Measurements from ENCODE around the gene UBIAD1.

UBIAD1 gene

GRCh38 chr1:11330411-11330810, 57.4 kb downstream of the UBIAD1 start:
- WGBS (ENCODE audit: insufficient coverage, insufficient read length) = no CpG with 5 or more reads among the region's 4 CpGs
- Histone ChIP-seq H3K36me3 (ENCODE audit: control insufficient read depth, insufficient read depth, low read length) (no peaks in the 10 kb centered on the region), H3K27me3 (ENCODE audit: control insufficient read depth, insufficient read depth, low read length) (no peaks in the 10 kb centered on the region), H3K9me3 (ENCODE audit: control insufficient read depth, insufficient read depth, low read length) (no peaks in the 10 kb centered on the region), H3K27ac (ENCODE audit: low read length) (no peak overlapping the region), H3K4me1 (ENCODE audit: control insufficient read depth, insufficient read depth, low read length) (no peaks in the 10 kb centered on the region), H3K4me3 (ENCODE audit: low read length) (no peak overlapping the region)
- DNase-seq (ENCODE audit: low read depth, low spot score) = no peak

GRCh38 chr1:11331036-11331944, 58.3 kb downstream of the UBIAD1 start:
- H3K4me3 ChIP-seq (ENCODE audit: low read length) = no peak overlapping the region

GRCh38 chr1:11331945-11332546, 59.0 kb downstream of the UBIAD1 start:
- no peak for DNase-seq (ENCODE audit: low read depth, low spot score)
- no peak overlapping the region for H3K27ac ChIP-seq (ENCODE audit: low read length)
- H3K9me3 ChIP-seq (ENCODE audit: control insufficient read depth, insufficient read depth, low read length) = no peaks in the 10 kb centered on the region
- no peaks in the 10 kb centered on the region for H3K36me3 ChIP-seq (ENCODE audit: control insufficient read depth, insufficient read depth, low read length)
- WGBS (ENCODE audit: insufficient coverage, insufficient read length) = 100% methylated on average over 3 of the region's 13 CpGs
- no peaks in the 10 kb centered on the region for H3K4me1 ChIP-seq (ENCODE audit: control insufficient read depth, insufficient read depth, low read length)
- H3K27me3 ChIP-seq (ENCODE audit: control insufficient read depth, insufficient read depth, low read length) = no peaks in the 10 kb centered on the region
- H3K4me3 ChIP-seq (ENCODE audit: low read length) = no peak overlapping the region

More at GRCh38 chr1:11331036-11331944, 58.3 kb downstream of the UBIAD1 start:
- DNase-seq (ENCODE audit: low read depth, low spot score) = no peak
- Histone ChIP-seq H3K9me3 (ENCODE audit: control insufficient read depth, insufficient read depth, low read length) (no peaks in the 10 kb centered on the region), H3K27me3 (ENCODE audit: control insufficient read depth, insufficient read depth, low read length) (no peaks in the 10 kb centered on the region), H3K4me1 (ENCODE audit: control insufficient read depth, insufficient read depth, low read length) (no peaks in the 10 kb centered on the region), H3K36me3 (ENCODE audit: control insufficient read depth, insufficient read depth, low read length) (no peaks in the 10 kb centered on the region), H3K27ac (ENCODE audit: low read length) (no peak overlapping the region)
- no CpG with 5 or more reads among the region's 14 CpGs for WGBS (ENCODE audit: insufficient coverage, insufficient read length)

GRCh38 chr1:11333631-11334030, 60.6 kb downstream of the UBIAD1 start:
- H3K27ac ChIP-seq (ENCODE audit: low read length) = no peak overlapping the region
- no peaks in the 10 kb centered on the region for H3K27me3 ChIP-seq (ENCODE audit: control insufficient read depth, insufficient read depth, low read length)
- no peak for DNase-seq (ENCODE audit: low read depth, low spot score)
- no peaks in the 10 kb centered on the region for H3K9me3 ChIP-seq (ENCODE audit: control insufficient read depth, insufficient read depth, low read length)
- no peaks in the 10 kb centered on the region; the same call in 1 of the 2 replicates for H3K4me1 ChIP-seq (ENCODE audit: control insufficient read depth, insufficient read depth, low read length)
- WGBS (ENCODE audit: insufficient coverage, insufficient read length) = no CpG with 5 or more reads among the region's 7 CpGs
- H3K4me3 ChIP-seq (ENCODE audit: low read length) = no peak overlapping the region
- H3K36me3 ChIP-seq (ENCODE audit: control insufficient read depth, insufficient read depth, low read length) = no peaks in the 10 kb centered on the region

GRCh38 chr1:11334261-11334804, 61.3 kb downstream of the UBIAD1 start:
- no peaks in the 10 kb centered on the region for H3K27me3 ChIP-seq (ENCODE audit: control insufficient read depth, insufficient read depth, low read length)
- no peaks in the 10 kb centered on the region for H3K36me3 ChIP-seq (ENCODE audit: control insufficient read depth, insufficient read depth, low read length)

GRCh38 chr1:11334821-11335220, 61.8 kb downstream of the UBIAD1 start:
- Histone ChIP-seq H3K36me3 (ENCODE audit: control insufficient read depth, insufficient read depth, low read length) (no peaks in the 10 kb centered on the region), H3K27me3 (ENCODE audit: control insufficient read depth, insufficient read depth, low read length) (no peaks in the 10 kb centered on the region), H3K27ac (ENCODE audit: low read length) (no peak overlapping the region), H3K4me1 (ENCODE audit: control insufficient read depth, insufficient read depth, low read length) (no peaks in the 10 kb centered on the region; the same call in 1 of the 2 replicates), H3K4me3 (ENCODE audit: low read length) (no peak overlapping the region), H3K9me3 (ENCODE audit: control insufficient read depth, insufficient read depth, low read length) (no peaks in the 10 kb centered on the region)
- WGBS (ENCODE audit: insufficient coverage, insufficient read length) = no CpG with 5 or more reads among the region's 7 CpGs
- no peak for DNase-seq (ENCODE audit: low read depth, low spot score)

More at GRCh38 chr1:11334261-11334804, 61.3 kb downstream of the UBIAD1 start:
- H3K4me1 ChIP-seq (ENCODE audit: control insufficient read depth, insufficient read depth, low read length) = no peaks in the 10 kb centered on the region; the same call in 1 of the 2 replicates
- DNase-seq (ENCODE audit: low read depth, low spot score) = no peak
- H3K4me3 ChIP-seq (ENCODE audit: low read length) = no peak overlapping the region
- H3K9me3 ChIP-seq (ENCODE audit: control insufficient read depth, insufficient read depth, low read length) = no peaks in the 10 kb centered on the region
- no peak overlapping the region for H3K27ac ChIP-seq (ENCODE audit: low read length)
- no CpG with 5 or more reads among the region's 13 CpGs for WGBS (ENCODE audit: insufficient coverage, insufficient read length)

GRCh38 chr1:11335417-11336056, 62.5 kb downstream of the UBIAD1 start:
- no peaks in the 10 kb centered on the region; the same call in 1 of the 2 replicates for H3K4me1 ChIP-seq (ENCODE audit: control insufficient read depth, insufficient read depth, low read length)
- DNase-seq (ENCODE audit: low read depth, low spot score) = no peak
- no peaks in the 10 kb centered on the region for H3K27me3 ChIP-seq (ENCODE audit: control insufficient read depth, insufficient read depth, low read length)
- H3K4me3 ChIP-seq (ENCODE audit: low read length) = no peak overlapping the region
- WGBS (ENCODE audit: insufficient coverage, insufficient read length) = no CpG with 5 or more reads among the region's 7 CpGs
- H3K36me3 ChIP-seq (ENCODE audit: control insufficient read depth, insufficient read depth, low read length) = no peaks in the 10 kb centered on the region
- H3K9me3 ChIP-seq (ENCODE audit: control insufficient read depth, insufficient read depth, low read length) = no peaks in the 10 kb centered on the region
- no peak overlapping the region for H3K27ac ChIP-seq (ENCODE audit: low read length)

GRCh38 chr1:11337580-11338073, 64.6 kb downstream of the UBIAD1 start:
- Histone ChIP-seq H3K27me3 (ENCODE audit: control insufficient read depth, insufficient read depth, low read length) (no peaks in the 10 kb centered on the region), H3K27ac (ENCODE audit: low read length) (no peak overlapping the region)
- no peak for DNase-seq (ENCODE audit: low read depth, low spot score)

More at GRCh38 chr1:11337580-11338073, 64.6 kb downstream of the UBIAD1 start:
- Histone ChIP-seq H3K9me3 (ENCODE audit: control insufficient read depth, insufficient read depth, low read length) (no peaks in the 10 kb centered on the region), H3K4me3 (ENCODE audit: low read length) (no peak overlapping the region), H3K4me1 (ENCODE audit: control insufficient read depth, insufficient read depth, low read length) (no peaks in the 10 kb centered on the region; the same call in 1 of the 2 replicates), H3K36me3 (ENCODE audit: control insufficient read depth, insufficient read depth, low read length) (no peaks in the 10 kb centered on the region)
- no CpG with 5 or more reads among the region's 12 CpGs for WGBS (ENCODE audit: insufficient coverage, insufficient read length)

Measured in iPS DF 6.9 (cell line).